GM23338 (cell line): ENCODE data around the gene TMEM53.

ENCODE experiments used
- CREB1 ChIP-seq: fragments of 250-450 bp; sonication (Bioruptor Pico); IDR thresholded peaks from 2 replicates; pipeline ENCODE4 v1.5.0; 2020; ENCODE audit warnings: low read depth, mild to moderate bottlenecking, moderate library complexity
- CTCF ChIP-seq, 2 experiments: fragments of 200-600 bp in 1 of 2; sonication (generic) in 1 of 2; conservative IDR thresholded peaks; 2 replicates each; pipeline versions ENCODE4 v1.5.1 to v1.6.1; 2016 to 2017; ENCODE audit warnings: antibody characterized with exemption in 2 of 2, low read depth in 2 of 2, mild to moderate bottlenecking in 2 of 2, moderate library complexity in 1 of 2
- EZH2phosphoT487 ChIP-seq: fragments of 200-600 bp; sonication (generic); IDR thresholded peaks from one replicate; pipeline ENCODE4 v1.8.1; 2018; ENCODE audit warnings: antibody characterized with exemption; ENCODE audit not compliant: unreplicated experiment
- POLR2AphosphoS5 ChIP-seq: IDR thresholded peaks from 2 replicates; pipeline ENCODE4 v1.6.1; 2016; ENCODE audit warnings: antibody characterized with exemption, low read depth

- TF ChIP-seq CREB1 (CRISPR knock-in tag) (no peak), CTCF (conservative IDR thresholded peaks at IDR 0.05; ENCODE audit: low read depth in 2 of 2) (no peak), EZH2phosphoT487 (no peak), POLR2AphosphoS5 (no peak)
Measured at GRCh38 chr1:44681905-44682882, 7.9 kb upstream of the TMEM53 start.
